ENCODE results near the gene NPL. TPM values are rescaled to one million over a fixed set of nuclear protein-coding genes. Genes with fewer than 3 reads are reported as not detected.

NPL gene, protein sequence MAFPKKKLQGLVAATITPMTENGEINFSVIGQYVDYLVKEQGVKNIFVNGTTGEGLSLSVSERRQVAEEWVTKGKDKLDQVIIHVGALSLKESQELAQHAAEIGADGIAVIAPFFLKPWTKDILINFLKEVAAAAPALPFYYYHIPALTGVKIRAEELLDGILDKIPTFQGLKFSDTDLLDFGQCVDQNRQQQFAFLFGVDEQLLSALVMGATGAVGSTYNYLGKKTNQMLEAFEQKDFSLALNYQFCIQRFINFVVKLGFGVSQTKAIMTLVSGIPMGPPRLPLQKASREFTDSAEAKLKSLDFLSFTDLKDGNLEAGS
- 1.5 and 2.5 TPM in 2 replicates for polyA plus RNA-seq (2012; rRNA removed)
- 1.6 and 1.7 TPM in 2 replicates for polyA plus RNA-seq (2012; cell fraction: cytosol; rRNA removed)
- 3.5 and 3.8 TPM in 2 replicates for polyA plus RNA-seq (2012; cell fraction: nucleus; rRNA removed)

GRCh38 chr1:182789138-182790076 is at the start of gene NPL:
TSS of gene NPL (plus strand) at chr1:182789773. CDS start at chr1:182794372, 4,599 bp downstream.
- Histone ChIP-seq H3K4me3 (ENCODE audit: low read depth in 2 of 2, low read length in 1 of 2) (peak within 1 kb of the TSS; percentile 61 to 63), H2AFZ (ENCODE audit: low read depth) (peak within 1 kb of the TSS; percentile 91), H3F3A (replicated peaks; ENCODE audit: insufficient read depth) (peaks cover 4% of the 10 kb centered on the region), H3K9ac (peak within 1 kb of the TSS; percentile 44; the same call in 1 of the 2 replicates), H3K27me3 (ENCODE audit: insufficient read depth) (peaks cover 23% of the 10 kb centered on the region; the same call in 1 of the 2 replicates), H3K9me3 (no peaks in the 10 kb centered on the region), H3K9me2 (no peaks in the 10 kb centered on the region), H3K36me3 (replicated peaks in 1 of 2; ENCODE audit: control insufficient read depth in 1 of 2, insufficient read depth in 2 of 2, low read length in 1 of 2) (no peaks in the 10 kb centered on the region), H3K4me1 (ENCODE audit: control insufficient read depth in 1 of 2, insufficient read depth in 2 of 2, low read depth in 1 of 2, low read length in 1 of 2) (peaks cover 5 to 9% of the 10 kb centered on the region in 2 experiments; a peak in 2 of 4 replicates), H3K4me2 (peak within 1 kb of the TSS; percentile 93), H3K27ac (ENCODE audit: low read depth in 2 of 2, low read length in 1 of 2) (peak within 1 kb of the TSS in 1 of 2 experiments; percentile 64; a peak in 2 of 4 replicates), H4K20me1 (ENCODE audit: insufficient read depth) (no peaks in the 10 kb centered on the region), H3K79me2 (ENCODE audit: insufficient read depth) (no peaks in the 10 kb centered on the region)
- peak; percentile 95 for DNase-seq
- 3% methylated on average over 68 of the region's 93 CpGs for WGBS (ENCODE audit: low lambda C conversion rate)
- CTCF ChIA-PET, result interaction anchor here (0.8 to 12.5 kb wide), 4 partner anchors 7 to 188 kb away, joined by 3 to 829 read pairs (median 8); partner anchors contain the start of gene RGS16
- POLR2A ChIA-PET, result no interaction called here
- TF ChIP-seq IRF3 (IDR thresholded peaks at IDR 0.05; ENCODE audit: low read depth, low read length), result no peak
- TF ChIP-seq SIN3A (IDR thresholded peaks at IDR 0.05; ENCODE audit: borderline replicate concordance, low read depth, low read length), result no peak
- TF ChIP-seq MXI1 (IDR thresholded peaks at IDR 0.05; ENCODE audit: low read depth, low read length), result peak; percentile 66
- TF ChIP-seq FOSL2 (IDR thresholded peaks at IDR 0.05; ENCODE audit: borderline replicate concordance, low read depth), result no peak
- TF ChIP-seq, protein P1, sequence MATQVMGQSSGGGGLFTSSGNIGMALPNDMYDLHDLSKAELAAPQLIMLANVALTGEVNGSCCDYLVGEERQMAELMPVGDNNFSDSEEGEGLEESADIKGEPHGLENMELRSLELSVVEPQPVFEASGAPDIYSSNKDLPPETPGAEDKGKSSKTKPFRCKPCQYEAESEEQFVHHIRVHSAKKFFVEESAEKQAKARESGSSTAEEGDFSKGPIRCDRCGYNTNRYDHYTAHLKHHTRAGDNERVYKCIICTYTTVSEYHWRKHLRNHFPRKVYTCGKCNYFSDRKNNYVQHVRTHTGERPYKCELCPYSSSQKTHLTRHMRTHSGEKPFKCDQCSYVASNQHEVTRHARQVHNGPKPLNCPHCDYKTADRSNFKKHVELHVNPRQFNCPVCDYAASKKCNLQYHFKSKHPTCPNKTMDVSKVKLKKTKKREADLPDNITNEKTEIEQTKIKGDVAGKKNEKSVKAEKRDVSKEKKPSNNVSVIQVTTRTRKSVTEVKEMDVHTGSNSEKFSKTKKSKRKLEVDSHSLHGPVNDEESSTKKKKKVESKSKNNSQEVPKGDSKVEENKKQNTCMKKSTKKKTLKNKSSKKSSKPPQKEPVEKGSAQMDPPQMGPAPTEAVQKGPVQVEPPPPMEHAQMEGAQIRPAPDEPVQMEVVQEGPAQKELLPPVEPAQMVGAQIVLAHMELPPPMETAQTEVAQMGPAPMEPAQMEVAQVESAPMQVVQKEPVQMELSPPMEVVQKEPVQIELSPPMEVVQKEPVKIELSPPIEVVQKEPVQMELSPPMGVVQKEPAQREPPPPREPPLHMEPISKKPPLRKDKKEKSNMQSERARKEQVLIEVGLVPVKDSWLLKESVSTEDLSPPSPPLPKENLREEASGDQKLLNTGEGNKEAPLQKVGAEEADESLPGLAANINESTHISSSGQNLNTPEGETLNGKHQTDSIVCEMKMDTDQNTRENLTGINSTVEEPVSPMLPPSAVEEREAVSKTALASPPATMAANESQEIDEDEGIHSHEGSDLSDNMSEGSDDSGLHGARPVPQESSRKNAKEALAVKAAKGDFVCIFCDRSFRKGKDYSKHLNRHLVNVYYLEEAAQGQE (IDR thresholded peaks at IDR 0.05; ENCODE audit: low read depth, low read length), result no peak
- no peak for TF ChIP-seq EZH2phosphoT487 (IDR thresholded peaks at IDR 0.05; ENCODE audit: borderline replicate concordance, low read depth)
- peak; percentile 10; the same call in 1 of the 2 replicates for TF ChIP-seq CTCF (IDR thresholded peaks at IDR 0.05)
- TF ChIP-seq NRF1 (IDR thresholded peaks at IDR 0.05; ENCODE audit: low read depth, low read length), result no peak
- no peak for TF ChIP-seq ZBTB33 (IDR thresholded peaks at IDR 0.05; ENCODE audit: borderline replicate concordance, low read depth)
- TF ChIP-seq, protein P2, sequence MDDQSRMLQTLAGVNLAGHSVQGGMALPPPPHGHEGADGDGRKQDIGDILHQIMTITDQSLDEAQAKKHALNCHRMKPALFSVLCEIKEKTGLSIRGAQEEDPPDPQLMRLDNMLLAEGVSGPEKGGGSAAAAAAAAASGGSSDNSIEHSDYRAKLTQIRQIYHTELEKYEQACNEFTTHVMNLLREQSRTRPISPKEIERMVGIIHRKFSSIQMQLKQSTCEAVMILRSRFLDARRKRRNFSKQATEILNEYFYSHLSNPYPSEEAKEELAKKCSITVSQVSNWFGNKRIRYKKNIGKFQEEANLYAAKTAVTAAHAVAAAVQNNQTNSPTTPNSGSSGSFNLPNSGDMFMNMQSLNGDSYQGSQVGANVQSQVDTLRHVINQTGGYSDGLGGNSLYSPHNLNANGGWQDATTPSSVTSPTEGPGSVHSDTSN (IDR thresholded peaks at IDR 0.05), result no peak
- TF ChIP-seq TEAD4 (IDR thresholded peaks at IDR 0.05; ENCODE audit: borderline replicate concordance, insufficient read depth), result no peak
- TF ChIP-seq TAF1 (IDR thresholded peaks at IDR 0.05; ENCODE audit: borderline replicate concordance, low read depth, low read length), result 0 out of 2 replicates have a peak, but pooled peaks have one; percentile 32
- no peak for TF ChIP-seq SMC3 (IDR thresholded peaks at IDR 0.05; ENCODE audit: low read depth, low read length)
- TF ChIP-seq USF1 (IDR thresholded peaks at IDR 0.05; ENCODE audit: borderline replicate concordance, low read depth), result peak; percentile 97
- TF ChIP-seq RXRA (IDR thresholded peaks at IDR 0.05; ENCODE audit: borderline replicate concordance, low read depth), result no peak
- no peak for TF ChIP-seq FOXJ3 (CRISPR knock-in tag; IDR thresholded peaks at IDR 0.05)
